Measurements from ENCODE around the gene FALEC.

- TF ChIP-seq EP300 (IDR thresholded peaks at IDR 0.05): no peak
- no peak for TF ChIP-seq CTCF (IDR thresholded peaks at IDR 0.05)
- no peak for TF ChIP-seq POLR2A (IDR thresholded peaks at IDR 0.05)
- no peak for TF ChIP-seq POLR2AphosphoS5 (IDR thresholded peaks at IDR 0.05)
These were observed 30.9 kb downstream of the FALEC start for GRCh38 chr1:150546294-150546937.
